GM18520 (cell line): ENCODE data around the gene SHROOM4.

Experiments used
- ATAC-seq: cut with Tn5 transposase; IDR thresholded peaks from one replicate; pipeline ENCODE4 v1.9.1; 2021; ENCODE audit not compliant: unreplicated experiment

The SHROOM4 gene

DNA sequence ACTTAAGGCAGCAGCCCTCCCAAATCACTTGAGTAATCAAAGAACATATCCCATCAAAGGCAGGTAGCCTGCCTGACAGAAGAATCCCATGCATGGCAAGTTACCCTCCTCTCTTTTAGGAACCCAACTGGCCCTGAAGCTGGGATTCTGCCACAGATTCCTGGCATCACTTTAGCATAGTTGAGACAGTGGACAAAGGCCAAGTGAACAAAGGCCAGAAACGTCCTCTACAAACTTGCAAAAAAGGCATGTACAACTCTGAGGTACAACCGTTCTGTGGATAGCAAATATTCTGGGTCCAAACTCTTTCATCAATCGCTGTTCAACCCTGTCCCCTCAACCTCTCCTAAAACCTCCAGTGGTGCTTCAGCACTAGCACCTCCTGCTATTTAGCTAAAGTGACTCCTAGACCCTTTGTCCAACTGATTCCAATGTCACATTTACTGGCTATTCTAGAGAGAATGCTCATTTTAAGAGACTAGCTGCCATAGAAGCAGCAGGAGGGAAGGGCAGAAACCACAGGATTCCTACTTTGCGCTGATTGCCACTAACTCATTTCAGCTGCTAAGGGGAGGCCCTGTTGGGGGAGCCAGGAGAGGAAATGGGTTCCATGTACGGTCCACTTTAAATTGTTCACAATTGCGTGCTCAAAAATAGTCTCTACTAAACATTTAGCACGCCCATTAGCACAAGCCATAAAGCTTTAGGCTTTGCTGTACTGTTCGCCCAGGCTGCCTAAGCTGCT is 105.9 kb downstream of the SHROOM4 start:
- ATAC-seq: no peak

DNA sequence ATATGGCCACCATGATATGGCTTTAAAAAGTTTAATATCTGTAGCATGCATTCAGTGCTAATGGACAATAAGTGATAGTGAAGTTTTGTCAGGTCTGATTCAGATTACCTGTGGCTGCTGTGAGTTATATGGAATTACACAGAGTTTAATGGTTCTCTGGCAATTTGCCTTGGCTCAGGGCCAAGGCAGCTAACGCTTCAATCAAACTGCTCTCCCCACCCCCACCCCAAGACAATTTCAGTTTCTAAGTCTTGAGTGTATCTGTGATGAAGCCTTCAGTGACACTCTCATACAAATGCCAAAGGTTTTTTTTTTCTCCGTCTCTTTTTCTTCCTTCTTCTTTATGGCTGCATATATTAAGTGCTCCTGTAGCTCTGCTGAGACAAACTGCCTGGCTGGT is 106.6 kb downstream of the SHROOM4 start:
- ATAC-seq: no peak

GRCh38 chrX:50705042-50705441 is 109.0 kb downstream of the SHROOM4 start:
- ATAC-seq: no peak

GRCh38 chrX:50704360-50704759 is 109.6 kb downstream of the SHROOM4 start:
- ATAC-seq: no peak

GRCh38 chrX:50700921-50701320 is 113.1 kb downstream of the SHROOM4 start:
- no peak for ATAC-seq

DNA sequence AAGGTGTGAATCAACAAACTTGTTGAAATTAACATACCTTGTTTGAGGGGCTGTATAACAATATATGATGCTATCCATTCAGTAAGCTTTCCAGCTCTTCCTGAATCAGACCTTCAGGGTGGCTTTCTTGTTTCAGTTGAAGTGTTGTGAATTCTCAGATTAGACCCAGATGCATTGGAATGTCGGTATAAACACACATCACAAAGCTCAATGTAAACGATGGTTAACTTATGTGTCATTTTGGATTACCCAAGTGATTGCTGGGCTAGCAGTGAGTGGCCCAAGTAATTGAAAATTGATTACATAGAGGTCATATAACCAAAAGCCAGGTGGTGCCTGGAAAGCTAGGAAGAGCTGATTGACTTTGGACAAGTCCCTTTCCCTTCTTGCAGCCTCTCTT is 115.0 kb downstream of the SHROOM4 start:
- no peak for ATAC-seq

- no peak for ATAC-seq
Observed at GRCh38 chrX:50697691-50698090, 116.3 kb downstream of the SHROOM4 start.

DNA sequence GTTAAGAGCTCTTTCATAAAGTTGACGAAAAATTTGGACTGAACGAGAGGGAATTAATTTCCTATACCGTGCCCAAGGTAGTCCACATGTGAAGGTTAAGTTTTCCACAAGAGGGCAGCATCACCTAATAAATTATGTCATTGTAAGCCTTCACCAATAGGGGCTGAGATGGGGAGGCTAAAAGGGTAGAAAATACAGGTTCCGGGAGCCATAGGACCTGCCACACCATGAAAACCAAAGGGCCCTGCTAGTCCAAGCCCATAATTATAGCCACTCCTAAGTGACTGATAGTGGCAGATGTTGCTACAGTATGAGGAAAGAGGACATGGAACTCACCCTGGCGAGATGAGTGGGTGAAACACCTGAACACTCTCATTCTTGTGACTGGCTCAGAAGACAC is 122.2 kb downstream of the SHROOM4 start:
- ATAC-seq: peak; percentile 76

DNA sequence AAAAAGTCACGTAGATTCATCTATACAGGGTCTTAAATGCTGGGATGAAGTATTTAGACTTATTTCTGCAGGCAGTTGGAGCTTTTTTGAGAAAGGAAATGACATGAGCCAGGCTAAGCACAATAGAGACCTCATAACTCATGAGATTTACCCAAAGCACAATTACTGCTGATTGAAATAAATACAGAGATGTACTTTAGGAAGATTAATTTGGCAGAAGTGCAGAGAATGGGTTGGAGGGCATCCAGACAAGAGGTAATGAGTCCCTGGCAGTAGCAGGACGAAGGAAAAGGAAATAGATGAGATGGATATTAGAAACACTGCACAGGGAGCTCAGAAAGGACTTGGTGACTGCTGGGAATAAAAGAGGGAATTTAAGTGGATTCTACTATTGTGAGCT is 129.1 kb downstream of the SHROOM4 start:
- no peak for ATAC-seq

DNA sequence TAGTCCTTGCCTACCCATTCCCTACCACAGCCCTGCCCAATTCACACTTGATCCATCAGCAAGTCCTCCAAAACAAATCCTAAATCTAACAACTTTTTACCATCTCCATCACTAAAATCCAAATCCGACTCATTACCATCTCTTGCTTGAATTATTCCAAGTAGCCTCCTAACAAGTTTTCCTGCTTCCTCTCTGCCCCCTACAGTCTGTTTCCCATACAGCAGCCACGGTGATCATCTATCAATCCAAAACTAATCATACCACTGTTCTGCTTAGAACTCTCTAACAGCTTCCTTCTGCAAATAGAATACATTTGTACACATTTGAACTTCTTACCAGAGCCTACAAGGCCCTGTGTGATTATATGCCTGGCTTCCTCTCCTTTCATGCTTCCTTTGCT is 133.0 kb downstream of the SHROOM4 start:
- no peak for ATAC-seq

GRCh38 chrX:50677789-50678188 is 136.2 kb downstream of the SHROOM4 start:
- no peak for ATAC-seq

DNA sequence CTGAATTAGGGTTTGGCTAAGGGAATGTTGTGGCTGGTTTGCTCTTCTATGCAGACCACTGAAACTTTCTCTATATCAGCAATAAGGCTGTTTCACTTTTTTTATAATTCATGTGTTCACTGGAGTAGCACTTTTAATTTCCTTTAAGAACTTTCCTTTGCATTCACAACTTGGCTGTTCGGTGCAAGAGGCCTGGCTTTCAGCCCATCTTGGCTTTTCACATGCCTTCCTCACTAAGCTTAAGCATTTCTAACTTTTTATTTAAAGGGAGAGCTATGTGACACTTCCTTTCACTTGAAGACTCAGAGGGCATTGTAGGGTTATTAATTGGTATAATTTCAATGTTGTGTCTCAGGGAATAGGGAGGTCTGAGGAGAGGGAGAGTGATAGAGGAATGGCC is 142.3 kb downstream of the SHROOM4 start:
- no peak for ATAC-seq

DNA sequence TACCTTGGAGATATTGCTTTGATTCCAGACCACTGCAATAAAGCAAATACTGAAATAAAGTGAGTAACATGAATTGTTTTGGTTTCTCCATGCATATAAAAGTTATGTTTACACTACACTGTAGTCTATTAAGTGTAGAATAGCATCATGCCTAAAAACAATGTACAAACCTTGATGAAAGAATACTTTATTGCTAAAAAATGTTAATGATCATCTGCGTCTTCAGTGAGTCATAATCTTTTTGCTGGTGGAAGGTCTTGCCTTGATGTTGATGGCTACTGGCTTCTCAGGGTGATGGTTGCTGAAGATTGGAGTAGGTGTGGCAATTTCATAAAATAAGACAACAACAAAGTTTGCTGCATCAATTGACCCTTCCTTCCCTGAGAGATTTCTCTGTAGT is 145.1 kb downstream of the SHROOM4 start:
- no peak for ATAC-seq

DNA sequence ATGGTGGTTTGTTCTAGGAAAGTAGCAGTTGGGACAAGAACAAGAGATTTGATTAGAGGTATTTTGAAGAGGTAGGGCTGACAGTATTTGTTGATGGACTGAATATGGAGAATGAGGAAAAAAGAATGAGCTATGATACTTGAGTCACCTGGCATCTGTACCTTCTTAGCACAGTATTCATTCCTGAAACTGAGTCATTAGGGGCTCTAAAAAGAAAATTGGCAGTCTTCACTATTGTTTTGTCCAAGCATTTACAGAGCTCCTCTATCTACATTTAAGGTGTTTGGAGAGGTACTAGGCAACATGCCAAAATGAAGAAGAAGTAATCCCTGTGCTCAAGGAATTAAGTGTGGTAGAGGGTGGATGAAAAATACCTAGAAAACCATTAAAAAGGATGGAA is 165.8 kb downstream of the SHROOM4 start:
- ATAC-seq: no peak

- ATAC-seq: no peak
Observed at GRCh38 chrX:50644496-50644895, 169.5 kb downstream of the SHROOM4 start.

DNA sequence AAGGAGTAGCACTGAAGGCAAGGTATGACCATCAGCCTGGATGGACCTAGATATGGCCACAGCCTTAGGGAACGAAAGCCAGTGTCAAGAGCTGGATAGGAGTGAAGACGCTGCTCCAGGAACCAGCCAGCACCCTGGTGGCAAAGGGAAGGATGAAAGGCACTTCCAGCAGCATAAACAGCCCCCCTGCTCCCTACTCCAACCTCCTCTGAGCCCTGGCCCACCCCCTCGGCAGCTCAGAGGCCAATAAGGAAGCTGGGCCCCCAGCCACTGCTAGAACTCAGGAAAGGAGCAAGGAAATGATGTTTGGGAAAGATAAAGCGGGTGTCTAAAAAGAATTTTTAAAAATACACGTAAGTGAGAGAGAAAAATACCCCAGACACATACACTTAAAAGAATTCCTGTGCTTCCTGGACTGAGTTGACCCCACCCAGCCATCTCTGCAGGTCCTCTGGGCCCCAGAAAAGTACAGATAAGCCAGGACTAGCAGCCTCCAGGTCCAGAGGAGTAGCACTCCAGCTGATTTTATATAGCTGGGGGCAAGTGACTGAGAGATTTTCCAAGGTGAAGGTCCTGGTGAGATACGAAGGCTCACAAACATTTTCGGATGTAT is 170.4 kb downstream of the SHROOM4 start:
- ATAC-seq: no peak

DNA sequence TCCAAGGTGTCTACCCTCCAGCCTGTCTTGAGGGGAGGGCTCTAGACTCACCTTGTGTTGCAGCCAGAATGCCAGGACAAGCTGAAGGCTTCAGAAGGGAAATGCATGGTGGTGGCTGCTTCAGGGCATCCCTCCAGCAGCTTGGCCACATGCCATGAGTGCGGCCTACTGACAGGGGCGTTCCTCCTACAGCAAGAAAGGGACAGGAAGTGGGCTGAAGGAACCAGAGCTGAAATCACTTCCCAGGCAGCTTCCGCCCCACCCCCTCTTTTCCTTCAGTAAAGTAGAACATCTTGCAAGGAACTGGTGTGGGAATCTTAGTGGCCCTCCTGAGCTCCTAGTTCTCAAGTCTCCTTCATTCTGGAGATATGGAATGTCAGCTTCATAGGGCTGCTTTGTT is 175.9 kb downstream of the SHROOM4 start:
- no peak for ATAC-seq

GRCh38 chrX:50635817-50636365 is 178.1 kb downstream of the SHROOM4 start:
- no peak for ATAC-seq

- ATAC-seq: no peak
Observed at GRCh38 chrX:50635162-50635561, 178.8 kb downstream of the SHROOM4 start.

DNA sequence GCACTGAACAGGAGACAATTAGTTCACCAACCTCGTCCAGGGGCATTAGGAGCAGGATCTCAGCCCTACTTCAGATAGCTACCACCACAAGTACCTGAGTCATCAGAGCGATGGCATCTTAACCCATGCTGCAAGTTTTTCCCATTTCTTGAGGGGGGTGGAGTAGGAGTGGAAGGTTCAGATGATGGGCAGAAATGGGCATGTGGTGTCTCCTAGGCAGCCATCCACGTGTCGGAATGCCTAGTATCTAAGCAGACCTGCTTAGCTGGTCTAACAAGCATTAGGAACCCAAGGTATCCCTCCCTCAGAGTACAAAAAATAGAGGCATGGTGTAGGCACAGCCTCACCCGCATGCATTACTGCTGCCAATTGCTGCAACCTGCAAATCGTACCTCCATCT is 184.2 kb downstream of the SHROOM4 start:
- no peak for ATAC-seq

GRCh38 chrX:50627696-50628095 is 186.3 kb downstream of the SHROOM4 start:
- no peak for ATAC-seq

DNA sequence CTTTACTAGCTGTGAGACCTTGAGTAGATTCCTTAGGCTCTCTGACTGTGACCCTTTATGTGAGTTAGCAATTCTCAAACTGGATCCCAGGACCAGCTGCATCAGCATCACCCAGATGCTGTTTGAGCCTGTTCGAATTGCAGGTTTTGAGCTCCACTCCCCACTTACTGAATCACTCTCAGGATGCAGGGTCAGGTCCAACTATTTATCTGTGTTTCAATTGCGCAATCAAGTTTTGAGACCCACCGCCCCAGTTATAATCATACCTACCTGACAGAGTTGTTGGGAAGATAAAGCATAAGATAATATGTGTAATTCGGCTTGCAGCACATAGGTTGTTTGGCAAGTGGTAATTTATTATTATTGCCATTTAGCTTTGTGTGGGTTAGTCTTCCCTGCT is 187.6 kb downstream of the SHROOM4 start:
- no peak for ATAC-seq

GRCh38 chrX:50622751-50623150 is 191.2 kb downstream of the SHROOM4 start:
- ATAC-seq: no peak
